Measurements from ENCODE around the gene CACNB2. TPM values are rescaled to one million over a fixed set of nuclear protein-coding genes. Genes with fewer than 3 reads are reported as not detected.

CACNB2 gene
- total and polyA plus RNA-seq, 2 donors (not counting 3 experiments of a cell fraction or from before 2014, with no cell fraction given): not detected

- TF ChIP-seq CTCF (IDR thresholded peaks at IDR 0.05; ENCODE audit: extremely low read depth in 1 of 2, insufficient read depth in 1 of 2, low read depth in 1 of 2, low read length in 2 of 2) (no peak), FOS (IDR thresholded peaks at IDR 0.05; ENCODE audit: borderline replicate concordance, insufficient read depth, low read length) (no peak), MAX (IDR thresholded peaks at IDR 0.05; ENCODE audit: insufficient read depth, insufficient read length) (no peak), JUN (IDR thresholded peaks at IDR 0.05; ENCODE audit: borderline replicate concordance, insufficient read depth, insufficient read length, low read depth) (no peak), POLR2AphosphoS5 (IDR thresholded peaks at IDR 0.05; ENCODE audit: insufficient read depth, low read depth, low read length) (no peak), MYC (IDR thresholded peaks at IDR 0.05; ENCODE audit: low read depth, low read length) (no peak), EZH2 (IDR thresholded peaks at IDR 0.05; ENCODE audit: borderline replicate concordance, low read depth, low read length, severe bottlenecking) (no peak), GATA2 (IDR thresholded peaks at IDR 0.05; ENCODE audit: insufficient read depth, insufficient read length, low read depth, low read length) (no peak), POLR2A (IDR thresholded peaks at IDR 0.05; ENCODE audit: low read depth, low read length) (no peak)
- H4K20me1 ChIP-seq (replicated peaks; ENCODE audit: control insufficient read depth, extremely low read depth, insufficient read depth, low read length): no peaks in the 10 kb centered on the region
- no peaks in the 10 kb centered on the region for H3K4me1 ChIP-seq (ENCODE audit: control insufficient read depth, extremely low read depth, insufficient read depth, low read length)
- intact Hi-C loops (cut with micrococcal nuclease) (no loop called here), dilution Hi-C loops (cut with MboI; ENCODE audit: extremely low pct_ligation_motif_present, low sequenced_read_pairs) (no loop called here)
- H3K9me3 ChIP-seq (replicated peaks; ENCODE audit: control insufficient read depth, insufficient read depth, low read length): no peaks in the 10 kb centered on the region
- H3K4me3 ChIP-seq (replicated peaks in 1 of 3; ENCODE audit: insufficient read depth in 1 of 3, low read depth in 1 of 3, low read length in 3 of 3): no peak overlapping the region
- POLR2A ChIA-PET: no interaction called here
- H3K36me3 ChIP-seq (ENCODE audit: control insufficient read depth in 2 of 2, extremely low read depth in 1 of 2, insufficient read depth in 2 of 2, low read length in 2 of 2): no peaks in the 10 kb centered on the region
- H3K27ac ChIP-seq (ENCODE audit: insufficient read depth, low read depth, low read length): no peak overlapping the region
- no peak overlapping the region for H3K4me2 ChIP-seq (ENCODE audit: insufficient read depth, low read length)
- no peak overlapping the region for H2AFZ ChIP-seq (ENCODE audit: low read depth, low read length)
- H3K79me2 ChIP-seq (ENCODE audit: control insufficient read depth, insufficient read depth, low read length): no peaks in the 10 kb centered on the region
- no peak overlapping the region for H3K9ac ChIP-seq (replicated peaks; ENCODE audit: extremely low read depth, insufficient read depth, low read length)
- H3K9me1 ChIP-seq (replicated peaks; ENCODE audit: control insufficient read depth, extremely low read depth, insufficient read depth, low read length): no peaks in the 10 kb centered on the region
- DNase-seq (ENCODE audit: low read depth, low spot score): no peak
- no peaks in the 10 kb centered on the region for H3K27me3 ChIP-seq (ENCODE audit: control insufficient read depth in 2 of 2, insufficient read depth in 2 of 2, low read length in 2 of 2)
- CTCF ChIA-PET: no interaction called here
- BruUV-seq (replicated peaks): no TSS peak
- FAIRE-seq: no peak
Measured at GRCh38 chr10:18566177-18566576, 426.0 kb downstream of the CACNB2 start.

Measured in endothelial cell of umbilical vein (primary cell).